ENCODE results near the gene CNST.

The CNST gene

GRCh38 chr1:246680190-246680589 lies 113.9 kb downstream of the CNST start:
- H3K4me3 ChIP-seq (replicated peaks; ENCODE audit: low read depth, low read length), result no peak overlapping the region
- TF ChIP-seq, protein P1, sequence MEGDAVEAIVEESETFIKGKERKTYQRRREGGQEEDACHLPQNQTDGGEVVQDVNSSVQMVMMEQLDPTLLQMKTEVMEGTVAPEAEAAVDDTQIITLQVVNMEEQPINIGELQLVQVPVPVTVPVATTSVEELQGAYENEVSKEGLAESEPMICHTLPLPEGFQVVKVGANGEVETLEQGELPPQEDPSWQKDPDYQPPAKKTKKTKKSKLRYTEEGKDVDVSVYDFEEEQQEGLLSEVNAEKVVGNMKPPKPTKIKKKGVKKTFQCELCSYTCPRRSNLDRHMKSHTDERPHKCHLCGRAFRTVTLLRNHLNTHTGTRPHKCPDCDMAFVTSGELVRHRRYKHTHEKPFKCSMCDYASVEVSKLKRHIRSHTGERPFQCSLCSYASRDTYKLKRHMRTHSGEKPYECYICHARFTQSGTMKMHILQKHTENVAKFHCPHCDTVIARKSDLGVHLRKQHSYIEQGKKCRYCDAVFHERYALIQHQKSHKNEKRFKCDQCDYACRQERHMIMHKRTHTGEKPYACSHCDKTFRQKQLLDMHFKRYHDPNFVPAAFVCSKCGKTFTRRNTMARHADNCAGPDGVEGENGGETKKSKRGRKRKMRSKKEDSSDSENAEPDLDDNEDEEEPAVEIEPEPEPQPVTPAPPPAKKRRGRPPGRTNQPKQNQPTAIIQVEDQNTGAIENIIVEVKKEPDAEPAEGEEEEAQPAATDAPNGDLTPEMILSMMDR (IDR thresholded peaks at IDR 0.05; ENCODE audit: low read depth, low read length, missing control alignments), result no peak
- DNase-seq (ENCODE audit: extremely low read depth, low read depth), result no peak

DNA sequence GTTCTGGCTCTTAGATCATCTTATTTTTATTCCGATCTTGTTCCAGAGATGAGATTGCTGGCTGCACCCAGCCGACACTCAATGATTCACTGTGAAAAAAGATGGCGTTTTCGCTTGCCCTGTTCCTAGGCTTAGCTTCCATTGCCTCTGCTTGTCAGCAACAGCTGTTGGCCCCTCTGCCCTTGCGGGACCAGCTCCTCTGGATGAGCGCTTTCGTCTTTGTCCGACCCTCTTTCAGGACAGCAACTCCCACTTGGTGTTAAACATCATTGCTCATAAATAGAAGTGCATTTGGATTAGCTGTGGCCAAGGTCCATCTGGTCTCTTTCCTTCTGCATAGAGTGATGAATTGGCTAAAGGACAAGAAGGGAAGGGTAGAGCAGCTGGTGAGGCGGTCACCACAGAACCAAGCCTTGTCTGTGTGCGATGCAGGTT lies 114.5 kb downstream of the CNST start:
- no peak overlapping the region for H3K4me3 ChIP-seq (replicated peaks; ENCODE audit: low read depth, low read length)
- no peak for DNase-seq (ENCODE audit: extremely low read depth, low read depth)

DNA sequence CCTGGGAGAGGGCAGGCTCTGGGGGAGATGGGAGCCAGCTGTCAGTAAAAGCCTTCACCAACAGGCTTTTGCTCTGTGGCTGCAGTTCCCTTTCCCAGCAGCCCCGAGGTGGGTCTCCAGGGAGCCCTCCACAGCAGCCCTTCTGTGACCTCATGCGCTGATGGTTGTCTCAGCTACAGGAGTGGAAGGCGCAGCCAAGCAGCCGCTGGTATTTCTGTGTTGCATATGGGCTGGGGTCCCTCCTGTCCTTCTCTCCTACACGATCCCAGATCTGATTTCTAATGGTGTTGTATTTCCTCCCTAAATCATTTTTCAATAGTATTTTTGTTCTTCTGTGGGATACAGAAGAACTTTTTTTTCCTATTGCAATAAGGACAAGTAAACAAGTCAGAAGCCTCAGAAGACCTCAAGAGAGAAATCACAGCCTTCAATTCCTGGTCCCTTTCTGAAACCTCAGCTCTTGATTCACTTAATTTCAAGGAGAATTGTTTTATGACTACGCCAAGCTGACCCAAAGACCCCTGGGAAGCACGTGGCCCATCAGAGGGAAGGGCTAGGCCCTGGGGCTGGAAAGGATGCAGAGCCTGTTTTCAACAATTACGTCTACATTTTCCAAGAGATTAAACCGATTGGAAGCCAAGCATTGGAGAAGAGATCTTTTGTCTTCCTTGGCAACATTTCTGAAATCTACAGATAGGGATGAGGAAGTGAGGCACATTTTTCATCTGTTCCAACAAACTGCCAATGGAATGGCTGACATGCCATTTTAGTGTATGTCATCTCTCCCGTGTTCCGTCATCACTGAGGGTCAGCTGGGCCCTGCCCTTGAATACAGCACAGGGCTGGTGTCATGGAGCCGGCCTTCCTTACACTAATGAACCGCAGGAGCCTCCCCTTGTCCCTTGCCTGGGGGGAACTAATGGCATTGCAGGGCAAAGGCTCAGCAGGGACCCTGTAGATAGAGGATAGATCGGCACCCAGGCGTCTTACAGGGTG lies 115.9 kb downstream of the CNST start:
- DNase-seq (ENCODE audit: extremely low read depth, low read depth), result no peak
- TF ChIP-seq, protein P1 (IDR thresholded peaks at IDR 0.05; ENCODE audit: low read depth, low read length, missing control alignments), result no peak
- no peak overlapping the region for H3K4me3 ChIP-seq (replicated peaks; ENCODE audit: low read depth, low read length)

More for the DNA sequence above, 114.5 kb downstream of the CNST start:
- TF ChIP-seq, protein P1 (IDR thresholded peaks at IDR 0.05; ENCODE audit: low read depth, low read length, missing control alignments), result no peak

- H3K4me3 ChIP-seq (replicated peaks; ENCODE audit: low read depth, low read length), result no peak overlapping the region
- no peak for DNase-seq (ENCODE audit: extremely low read depth, low read depth)
- TF ChIP-seq, protein P1 (IDR thresholded peaks at IDR 0.05; ENCODE audit: low read depth, low read length, missing control alignments), result no peak
Observed at GRCh38 chr1:246683521-246683920, 117.3 kb downstream of the CNST start.

- no peak overlapping the region for H3K4me3 ChIP-seq (replicated peaks; ENCODE audit: low read depth, low read length)
- TF ChIP-seq, protein P1 (IDR thresholded peaks at IDR 0.05; ENCODE audit: low read depth, low read length, missing control alignments), result no peak
- DNase-seq (ENCODE audit: extremely low read depth, low read depth), result no peak
Observed at GRCh38 chr1:246687002-246687401, 120.7 kb downstream of the CNST start.

DNA sequence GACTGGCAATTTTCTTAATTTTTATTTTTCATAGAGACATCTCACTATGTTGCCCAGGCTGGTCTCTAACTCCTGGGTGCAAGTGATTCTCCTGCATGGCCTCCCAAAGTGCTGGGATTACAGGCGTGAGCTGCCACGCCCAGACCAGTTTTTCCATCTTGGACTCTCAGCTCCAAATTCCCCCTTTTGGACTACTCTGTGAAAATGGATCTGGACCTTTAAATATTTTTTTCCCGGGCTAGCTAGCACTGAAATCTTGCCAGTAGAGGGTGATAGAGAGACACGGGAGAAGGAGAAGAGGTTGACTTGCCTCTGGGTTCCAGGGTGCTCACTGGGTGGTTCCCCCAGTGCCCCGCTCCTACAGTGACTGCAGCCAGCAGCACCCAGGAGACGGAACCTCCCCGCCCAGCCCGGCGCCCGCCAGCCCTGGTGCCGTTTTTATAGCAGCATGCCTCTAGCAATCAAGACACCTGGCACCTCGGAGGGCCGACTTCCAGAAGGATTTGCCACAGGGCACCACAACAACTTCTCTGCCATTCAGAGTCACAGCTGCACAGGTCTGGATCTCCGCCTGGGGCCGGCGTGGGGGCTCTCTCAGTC lies 123.3 kb downstream of the CNST start:
- TF ChIP-seq, protein P1 (IDR thresholded peaks at IDR 0.05; ENCODE audit: low read depth, low read length, missing control alignments), result peak; percentile 87
- peak; percentile 43 for DNase-seq (ENCODE audit: extremely low read depth, low read depth)
- peak overlapping the region; percentile 26 for H3K4me3 ChIP-seq (replicated peaks; ENCODE audit: low read depth, low read length)
